Pericardium fibroblast (primary cell): Measurements from ENCODE around the gene FGFBP3. TPM values are rescaled to one million over a fixed set of nuclear protein-coding genes. Genes with fewer than 3 reads are reported as not detected.

Source experiments
- total RNA-seq: library from RNA; depleted of rRNA; stranded (reverse); fragments of >200 nt; gene quantifications from 2 replicates; pipeline ENCODE4 v1.2.3, GENCODE V29; 2015

The FGFBP3 gene, protein sequence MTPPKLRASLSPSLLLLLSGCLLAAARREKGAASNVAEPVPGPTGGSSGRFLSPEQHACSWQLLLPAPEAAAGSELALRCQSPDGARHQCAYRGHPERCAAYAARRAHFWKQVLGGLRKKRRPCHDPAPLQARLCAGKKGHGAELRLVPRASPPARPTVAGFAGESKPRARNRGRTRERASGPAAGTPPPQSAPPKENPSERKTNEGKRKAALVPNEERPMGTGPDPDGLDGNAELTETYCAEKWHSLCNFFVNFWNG
- 0.12 and 0.26 TPM in 2 replicates for total RNA-seq

DNA sequence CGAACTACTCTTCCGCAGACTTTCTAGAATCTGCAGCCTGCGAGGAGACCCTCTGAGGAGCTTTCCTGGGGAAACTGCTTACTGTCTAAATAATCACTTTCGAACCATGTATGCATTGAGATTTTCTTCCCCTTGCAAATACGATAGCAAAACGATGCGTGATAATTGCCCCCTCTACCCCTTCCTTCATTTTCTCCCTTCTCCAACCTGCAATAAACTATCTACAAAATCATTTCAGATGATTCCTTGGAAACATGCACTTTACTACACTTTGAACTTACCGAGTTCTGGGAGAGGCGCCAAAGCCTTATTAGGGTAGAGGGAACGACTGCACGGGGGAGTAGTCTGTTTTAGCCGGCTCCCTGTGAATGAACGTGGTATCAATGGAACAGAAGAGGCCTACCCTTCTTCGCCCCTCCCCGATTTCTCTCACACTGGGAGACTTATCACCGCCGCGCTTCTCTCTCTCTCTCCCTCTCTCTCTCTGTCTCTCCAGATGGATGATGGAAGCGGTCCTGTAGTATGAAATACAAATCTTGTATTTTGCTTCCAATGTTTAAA, at the start of gene FGFBP3:
TSS of gene FGFBP3 (minus strand) at position 370 of the 561 bp plus-strand sequence. CDS start 517 bp downstream, outside the sequence.

DNA sequence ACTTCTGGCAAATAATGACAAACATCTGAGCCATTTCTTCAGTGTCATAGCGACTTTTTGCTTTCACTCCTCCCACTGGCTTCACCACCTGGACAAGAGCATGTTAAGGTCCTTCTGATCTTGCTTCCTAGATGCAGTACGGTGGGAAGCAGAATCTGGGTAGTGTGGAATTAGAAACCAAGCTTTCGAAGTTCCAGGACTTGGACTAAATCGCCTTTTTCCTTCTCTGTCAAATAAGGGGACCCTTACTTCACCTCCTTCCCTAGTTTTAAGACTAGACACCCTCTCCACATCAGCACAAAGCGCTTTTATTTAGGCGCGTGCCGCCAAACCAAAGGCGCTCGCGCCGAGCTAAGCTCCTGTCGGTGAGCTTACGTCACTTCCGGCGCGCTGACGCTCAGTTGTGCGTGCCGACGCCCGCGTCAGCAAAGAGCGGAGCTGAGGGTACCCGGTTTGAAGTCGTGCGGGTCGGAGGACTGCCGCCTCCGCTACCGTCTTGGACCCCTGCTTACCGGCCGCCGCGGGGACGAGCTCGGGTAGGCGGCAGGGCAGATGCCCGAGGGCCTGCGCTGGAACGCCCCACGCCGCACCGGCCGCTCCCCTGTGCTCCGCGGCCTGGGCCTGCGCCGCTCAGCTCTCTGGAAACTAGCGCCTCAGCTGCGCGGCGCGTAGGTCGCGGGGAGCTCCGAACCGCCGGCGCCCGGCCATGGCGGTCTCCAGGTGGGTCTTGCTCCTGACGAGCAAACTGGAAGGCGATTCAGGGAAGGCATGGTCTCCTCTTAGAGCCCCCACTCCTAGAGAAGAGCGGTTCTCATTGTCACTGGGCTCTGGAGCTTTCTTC, 14.3 kb upstream of the FGFBP3 start, which contains the start of gene BTAF1:
TSS of gene BTAF1 (plus strand) at position 400 of the 841 bp plus-strand sequence. CDS start at position 707, 307 bp downstream.

Other genes starting within 250 kb of the FGFBP3 start
- gene TNKS2, start 111.1 kb downstream of the FGFBP3 start, total RNA-seq, result 25.2 and 25.6 TPM in 2 replicates
- gene BTAF1, start 14.3 kb upstream of the FGFBP3 start, total RNA-seq, result 16.0 and 16.7 TPM in 2 replicates